HEK293 (cell line): ENCODE measurements around the gene CREB5.

Experiments
- ZBTB7A ChIP-seq: fragments of 450-650 bp; formaldehyde crosslinking; IDR thresholded peaks from 2 replicates; pipeline ENCODE4 v1.5.1; 2016; ENCODE audit warnings: low read depth, missing biosample characterization, missing genetic modification characterization
- ZNF112 ChIP-seq: fragments of 450-650 bp; formaldehyde crosslinking; IDR thresholded peaks from 2 replicates; pipeline ENCODE4 v1.5.0; 2017; ENCODE audit warnings: missing biosample characterization, missing genetic modification characterization
- ZNF121 ChIP-seq: fragments of 450-650 bp; formaldehyde crosslinking; IDR thresholded peaks from 2 replicates; pipeline ENCODE4 v1.5.1; 2016; ENCODE audit warnings: missing biosample characterization, missing genetic modification characterization
- ZNF274 ChIP-seq, 2 experiments: fragments of 200-500 bp in 1 of 2; fragments of 450-650 bp in 1 of 2; sonication (Bioruptor generic) in 1 of 2; formaldehyde crosslinking in 1 of 2; IDR thresholded peaks; 2 replicates each; pipeline versions ENCODE4 v1.5.1 to v1.6.1; 2014 to 2016; ENCODE audit warnings: borderline replicate concordance in 1 of 2, inconsistent platforms in 1 of 2, low read length in 1 of 2, missing biosample characterization in 1 of 2, missing genetic modification characterization in 1 of 2
- ZNF544 ChIP-seq: fragments of 450-650 bp; formaldehyde crosslinking; IDR thresholded peaks from 2 replicates; pipeline ENCODE4 v1.5.0; 2017; ENCODE audit warnings: missing biosample characterization, missing genetic modification characterization
- ZNF660 ChIP-seq: fragments of 450-650 bp; IDR thresholded peaks from 2 replicates; pipeline ENCODE4 v1.5.1; 2018; ENCODE audit warnings: missing biosample characterization, mild to moderate bottlenecking, missing genetic modification characterization
- TF ChIP-seq, protein P1 (sequence below): IDR thresholded peaks from 2 replicates; pipeline ENCODE4 v1.6.1; 2011; ENCODE audit warnings: mild to moderate bottlenecking, low read depth, low read length, borderline replicate concordance
- TF ChIP-seq, protein P2 (sequence below): fragments of 450-650 bp; formaldehyde crosslinking; IDR thresholded peaks from 2 replicates; pipeline ENCODE4 v1.5.1; 2016; ENCODE audit warnings: missing biosample characterization, missing genetic modification characterization
- TF ChIP-seq, protein P3 (sequence below): fragments of 450-650 bp; formaldehyde crosslinking; IDR thresholded peaks from 2 replicates; pipeline ENCODE4 v1.5.1; 2016; ENCODE audit warnings: missing biosample characterization, missing genetic modification characterization
- TF ChIP-seq, protein P4 (sequence below): fragments of 450-650 bp; formaldehyde crosslinking; IDR thresholded peaks from 2 replicates; pipeline ENCODE4 v1.5.1; 2016; ENCODE audit warnings: missing biosample characterization, missing genetic modification characterization

DNA sequence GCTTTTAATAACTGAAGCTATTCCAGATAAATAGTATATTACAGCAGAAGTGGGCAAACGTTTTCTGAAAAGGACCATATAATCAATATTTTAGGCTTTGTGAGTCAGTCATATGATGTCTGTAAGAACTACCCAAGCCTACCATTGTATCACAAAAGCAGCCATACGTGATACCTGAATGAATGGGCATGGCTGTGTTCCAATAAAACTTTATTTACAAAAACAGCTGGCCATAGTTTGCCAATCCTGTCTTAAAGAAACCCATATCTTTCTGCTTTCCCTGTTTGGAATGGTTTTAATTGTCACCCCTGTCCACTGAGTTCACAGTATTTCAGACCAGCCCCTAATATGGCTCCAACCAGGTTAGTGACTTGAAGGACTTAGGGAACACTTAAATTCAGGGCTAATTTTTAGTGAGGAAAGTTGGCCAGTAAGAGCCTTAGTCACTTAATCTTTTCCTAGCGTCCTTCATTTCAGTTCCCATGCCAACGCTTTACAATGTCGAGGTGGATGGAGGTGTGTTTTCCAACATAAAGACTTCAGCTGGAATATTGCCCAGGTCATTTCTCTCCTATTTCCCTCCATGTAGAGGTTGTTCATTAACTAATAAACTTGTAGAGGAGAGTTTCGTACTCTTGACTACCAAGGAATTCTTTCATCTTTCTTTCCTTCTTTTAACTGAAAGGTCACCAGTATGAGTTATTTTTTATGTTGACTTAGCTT, 361.3 kb downstream of the CREB5 start:
- no peak for TF ChIP-seq ZNF660 (tag by site-specific recombination)
- TF ChIP-seq, protein P1, sequence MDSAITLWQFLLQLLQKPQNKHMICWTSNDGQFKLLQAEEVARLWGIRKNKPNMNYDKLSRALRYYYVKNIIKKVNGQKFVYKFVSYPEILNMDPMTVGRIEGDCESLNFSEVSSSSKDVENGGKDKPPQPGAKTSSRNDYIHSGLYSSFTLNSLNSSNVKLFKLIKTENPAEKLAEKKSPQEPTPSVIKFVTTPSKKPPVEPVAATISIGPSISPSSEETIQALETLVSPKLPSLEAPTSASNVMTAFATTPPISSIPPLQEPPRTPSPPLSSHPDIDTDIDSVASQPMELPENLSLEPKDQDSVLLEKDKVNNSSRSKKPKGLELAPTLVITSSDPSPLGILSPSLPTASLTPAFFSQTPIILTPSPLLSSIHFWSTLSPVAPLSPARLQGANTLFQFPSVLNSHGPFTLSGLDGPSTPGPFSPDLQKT: no peak
- TF ChIP-seq, protein P2, sequence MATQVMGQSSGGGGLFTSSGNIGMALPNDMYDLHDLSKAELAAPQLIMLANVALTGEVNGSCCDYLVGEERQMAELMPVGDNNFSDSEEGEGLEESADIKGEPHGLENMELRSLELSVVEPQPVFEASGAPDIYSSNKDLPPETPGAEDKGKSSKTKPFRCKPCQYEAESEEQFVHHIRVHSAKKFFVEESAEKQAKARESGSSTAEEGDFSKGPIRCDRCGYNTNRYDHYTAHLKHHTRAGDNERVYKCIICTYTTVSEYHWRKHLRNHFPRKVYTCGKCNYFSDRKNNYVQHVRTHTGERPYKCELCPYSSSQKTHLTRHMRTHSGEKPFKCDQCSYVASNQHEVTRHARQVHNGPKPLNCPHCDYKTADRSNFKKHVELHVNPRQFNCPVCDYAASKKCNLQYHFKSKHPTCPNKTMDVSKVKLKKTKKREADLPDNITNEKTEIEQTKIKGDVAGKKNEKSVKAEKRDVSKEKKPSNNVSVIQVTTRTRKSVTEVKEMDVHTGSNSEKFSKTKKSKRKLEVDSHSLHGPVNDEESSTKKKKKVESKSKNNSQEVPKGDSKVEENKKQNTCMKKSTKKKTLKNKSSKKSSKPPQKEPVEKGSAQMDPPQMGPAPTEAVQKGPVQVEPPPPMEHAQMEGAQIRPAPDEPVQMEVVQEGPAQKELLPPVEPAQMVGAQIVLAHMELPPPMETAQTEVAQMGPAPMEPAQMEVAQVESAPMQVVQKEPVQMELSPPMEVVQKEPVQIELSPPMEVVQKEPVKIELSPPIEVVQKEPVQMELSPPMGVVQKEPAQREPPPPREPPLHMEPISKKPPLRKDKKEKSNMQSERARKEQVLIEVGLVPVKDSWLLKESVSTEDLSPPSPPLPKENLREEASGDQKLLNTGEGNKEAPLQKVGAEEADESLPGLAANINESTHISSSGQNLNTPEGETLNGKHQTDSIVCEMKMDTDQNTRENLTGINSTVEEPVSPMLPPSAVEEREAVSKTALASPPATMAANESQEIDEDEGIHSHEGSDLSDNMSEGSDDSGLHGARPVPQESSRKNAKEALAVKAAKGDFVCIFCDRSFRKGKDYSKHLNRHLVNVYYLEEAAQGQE (tag by site-specific recombination): no peak
- TF ChIP-seq, protein P3, sequence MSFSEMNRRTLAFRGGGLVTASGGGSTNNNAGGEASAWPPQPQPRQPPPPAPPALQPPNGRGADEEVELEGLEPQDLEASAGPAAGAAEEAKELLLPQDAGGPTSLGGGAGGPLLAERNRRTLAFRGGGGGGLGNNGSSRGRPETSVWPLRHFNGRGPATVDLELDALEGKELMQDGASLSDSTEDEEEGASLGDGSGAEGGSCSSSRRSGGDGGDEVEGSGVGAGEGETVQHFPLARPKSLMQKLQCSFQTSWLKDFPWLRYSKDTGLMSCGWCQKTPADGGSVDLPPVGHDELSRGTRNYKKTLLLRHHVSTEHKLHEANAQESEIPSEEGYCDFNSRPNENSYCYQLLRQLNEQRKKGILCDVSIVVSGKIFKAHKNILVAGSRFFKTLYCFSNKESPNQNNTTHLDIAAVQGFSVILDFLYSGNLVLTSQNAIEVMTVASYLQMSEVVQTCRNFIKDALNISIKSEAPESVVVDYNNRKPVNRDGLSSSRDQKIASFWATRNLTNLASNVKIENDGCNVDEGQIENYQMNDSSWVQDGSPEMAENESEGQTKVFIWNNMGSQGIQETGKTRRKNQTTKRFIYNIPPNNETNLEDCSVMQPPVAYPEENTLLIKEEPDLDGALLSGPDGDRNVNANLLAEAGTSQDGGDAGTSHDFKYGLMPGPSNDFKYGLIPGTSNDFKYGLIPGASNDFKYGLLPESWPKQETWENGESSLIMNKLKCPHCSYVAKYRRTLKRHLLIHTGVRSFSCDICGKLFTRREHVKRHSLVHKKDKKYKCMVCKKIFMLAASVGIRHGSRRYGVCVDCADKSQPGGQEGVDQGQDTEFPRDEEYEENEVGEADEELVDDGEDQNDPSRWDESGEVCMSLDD (tag by site-specific recombination): no peak
- no peak for TF ChIP-seq ZNF112
- no peak for TF ChIP-seq ZBTB7A
- no peak for TF ChIP-seq ZNF544 (tag by site-specific recombination)
- TF ChIP-seq ZNF121 (tag by site-specific recombination): no peak
- TF ChIP-seq, protein P4, sequence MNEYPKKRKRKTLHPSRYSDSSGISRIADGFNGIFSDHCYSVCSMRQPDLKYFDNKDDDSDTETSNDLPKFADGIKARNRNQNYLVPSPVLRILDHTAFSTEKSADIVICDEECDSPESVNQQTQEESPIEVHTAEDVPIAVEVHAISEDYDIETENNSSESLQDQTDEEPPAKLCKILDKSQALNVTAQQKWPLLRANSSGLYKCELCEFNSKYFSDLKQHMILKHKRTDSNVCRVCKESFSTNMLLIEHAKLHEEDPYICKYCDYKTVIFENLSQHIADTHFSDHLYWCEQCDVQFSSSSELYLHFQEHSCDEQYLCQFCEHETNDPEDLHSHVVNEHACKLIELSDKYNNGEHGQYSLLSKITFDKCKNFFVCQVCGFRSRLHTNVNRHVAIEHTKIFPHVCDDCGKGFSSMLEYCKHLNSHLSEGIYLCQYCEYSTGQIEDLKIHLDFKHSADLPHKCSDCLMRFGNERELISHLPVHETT: no peak
- no peak for TF ChIP-seq ZNF274 (IDR thresholded peaks at IDR 0.05; ENCODE audit: low read length)
- TF ChIP-seq ZNF274 (tag by site-specific recombination; IDR thresholded peaks at IDR 0.05; ENCODE audit: borderline replicate concordance): no peak
